GM21423 (cell line): ENCODE measurements around the gene EXOC5.
"Not testable (repeated sequence)": the region's sequence is repeated elsewhere in the genome, so short reads cannot be mapped to it uniquely, and the experiment has no call there.

Experiments used
- ATAC-seq: cut with Tn5 transposase; IDR thresholded peaks from one replicate; pipeline ENCODE4 v1.9.1; 2021; ENCODE audit warnings: mild to moderate bottlenecking, moderate library complexity; ENCODE audit not compliant: unreplicated experiment

Gene EXOC5

DNA sequence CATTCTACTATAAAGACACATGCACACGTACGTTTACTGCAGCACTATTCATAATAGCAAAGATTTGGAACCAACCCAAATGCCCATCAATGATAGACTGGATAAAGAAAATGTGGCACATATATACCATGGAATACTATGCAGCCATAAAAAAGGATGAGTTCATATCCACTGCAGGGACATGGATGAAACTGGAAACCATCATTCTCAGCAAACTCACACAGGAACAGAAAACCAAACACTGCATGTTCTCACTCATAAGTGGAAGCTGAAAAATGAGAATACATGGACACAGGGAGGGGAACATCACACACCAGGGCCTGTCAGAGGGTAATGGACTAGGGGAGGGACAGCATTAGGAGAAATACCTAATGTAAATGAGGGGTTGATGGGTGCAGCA, 10.5 kb downstream of the EXOC5 start:
- not testable (repeated sequence) for ATAC-seq

DNA sequence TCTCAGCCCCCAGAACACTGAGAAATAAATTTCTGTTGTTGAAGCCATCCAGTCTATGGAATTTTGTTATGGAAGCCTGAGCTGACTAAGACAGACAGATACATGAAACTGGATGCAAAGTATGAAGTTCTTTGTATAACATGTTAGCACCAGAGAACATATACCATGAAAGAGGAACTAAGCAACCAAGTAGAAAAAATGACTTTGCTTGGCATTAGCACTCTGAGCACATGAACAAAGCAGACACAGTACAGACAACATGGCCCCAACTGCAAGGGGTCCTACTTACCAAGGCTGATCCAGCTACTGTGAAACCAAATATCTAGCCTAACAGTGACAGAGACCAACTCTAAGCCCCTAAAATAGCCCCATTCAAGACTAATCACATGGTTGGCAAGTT, 13.8 kb downstream of the EXOC5 start:
- ATAC-seq, result peak; percentile 70

DNA sequence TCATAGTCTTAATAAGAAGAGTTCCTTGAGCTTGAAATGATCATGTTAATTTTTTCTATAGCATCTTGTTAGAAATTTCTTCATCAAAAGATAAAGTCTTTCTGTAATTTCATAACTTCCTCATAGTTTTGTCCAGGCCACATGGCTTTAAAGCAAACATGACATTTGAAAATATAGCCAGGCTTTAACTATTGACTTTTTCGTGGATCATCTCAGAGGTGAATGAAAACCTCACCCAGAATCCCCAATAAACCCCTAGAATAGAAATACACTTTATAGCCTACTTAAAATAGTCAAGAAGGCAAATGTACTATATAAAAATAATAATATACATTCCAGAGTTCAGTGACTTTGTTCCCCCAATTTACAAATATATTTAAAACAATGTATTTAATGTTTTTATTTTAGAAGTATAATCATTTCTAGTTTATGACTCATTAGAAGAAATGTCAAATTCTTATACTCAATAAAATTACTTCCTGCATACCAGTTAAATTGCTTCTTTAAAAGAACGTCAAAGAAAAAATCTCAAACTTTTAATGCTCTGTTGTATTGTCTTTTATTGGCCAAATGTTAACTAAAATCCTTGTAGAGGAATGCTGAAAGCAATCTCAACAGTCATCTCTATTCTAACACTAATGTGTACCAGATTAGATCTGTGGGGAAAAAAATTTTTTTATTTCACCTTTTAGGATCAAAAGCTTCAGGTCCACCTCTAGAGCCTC, 21.6 kb downstream of the EXOC5 start:
- ATAC-seq, result no peak

DNA sequence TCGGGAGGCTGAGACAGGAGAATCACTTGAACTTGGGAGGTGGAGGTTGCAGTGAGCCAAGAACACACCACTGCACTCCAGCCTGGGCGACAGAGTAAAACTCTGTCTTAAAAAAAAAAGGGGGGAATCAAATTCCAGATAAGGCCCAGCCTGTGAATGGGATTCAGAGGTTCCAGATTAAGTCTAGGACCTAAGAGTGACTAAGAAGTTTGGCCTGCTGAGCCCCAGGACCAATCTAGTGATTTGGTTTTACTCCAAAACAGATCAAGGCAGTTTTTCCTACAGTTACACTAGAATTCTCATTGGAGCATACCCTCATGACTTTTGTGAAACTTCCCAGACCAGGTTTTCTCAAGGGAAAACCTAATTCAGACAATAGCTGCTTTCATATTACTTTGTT, 22.8 kb downstream of the EXOC5 start:
- ATAC-seq, result no peak

DNA sequence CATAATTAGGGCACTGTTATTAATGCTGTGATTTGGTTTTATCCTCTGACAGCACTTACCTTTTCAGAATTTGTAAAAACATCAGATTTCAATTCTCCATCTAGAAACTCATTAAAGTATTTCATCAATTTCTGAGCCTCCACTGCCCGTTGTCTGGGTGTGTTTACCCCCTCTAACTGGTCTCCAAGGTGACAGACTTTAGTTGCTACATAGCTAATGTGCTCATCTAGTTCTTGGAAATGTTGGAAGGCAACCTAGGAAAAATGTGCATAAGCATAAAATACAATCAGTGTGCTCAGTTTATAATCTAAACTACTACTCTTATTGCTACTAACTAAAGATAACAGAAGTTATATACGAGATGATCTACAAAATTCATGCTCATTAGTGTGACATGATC, 24.6 kb downstream of the EXOC5 start:
- ATAC-seq, result no peak

DNA sequence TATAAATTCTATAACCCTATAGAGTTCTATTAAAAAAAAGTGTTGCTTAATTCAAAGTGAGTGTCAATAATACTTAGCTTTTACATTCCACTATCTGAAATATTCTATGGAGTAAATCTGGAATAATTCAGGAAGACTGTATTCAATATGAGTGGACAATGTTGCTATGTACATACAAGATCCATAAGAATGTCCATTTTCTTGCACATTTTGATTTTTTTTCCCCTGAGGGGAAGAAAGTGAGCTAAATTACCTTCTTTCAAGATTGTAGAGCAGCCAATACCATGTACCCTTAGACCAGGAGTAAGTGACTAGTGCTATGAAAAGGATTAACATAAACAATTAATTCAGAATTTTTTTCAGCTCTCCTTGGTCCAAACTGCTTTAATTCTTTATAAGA, 25.4 kb downstream of the EXOC5 start:
- no peak for ATAC-seq

DNA sequence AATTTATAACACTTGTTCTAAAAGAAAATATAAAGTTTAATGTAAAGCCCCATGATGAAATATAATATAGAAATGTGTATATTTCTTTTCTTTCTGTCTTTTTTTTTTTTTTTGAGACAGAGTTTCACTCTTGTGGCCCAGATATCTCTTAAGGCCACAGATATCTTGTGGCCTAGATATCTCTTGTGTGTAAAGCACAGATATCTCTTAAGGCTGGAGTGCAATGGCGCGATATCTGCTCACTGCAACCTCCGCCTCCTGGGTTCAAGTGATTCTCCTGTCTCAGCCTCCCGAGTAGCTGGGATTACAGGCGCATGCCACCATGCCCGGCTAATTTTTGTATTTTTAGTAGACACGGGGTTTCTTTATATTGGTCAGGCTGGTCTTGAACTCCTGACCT, 28.6 kb downstream of the EXOC5 start:
- not testable (repeated sequence) for ATAC-seq

DNA sequence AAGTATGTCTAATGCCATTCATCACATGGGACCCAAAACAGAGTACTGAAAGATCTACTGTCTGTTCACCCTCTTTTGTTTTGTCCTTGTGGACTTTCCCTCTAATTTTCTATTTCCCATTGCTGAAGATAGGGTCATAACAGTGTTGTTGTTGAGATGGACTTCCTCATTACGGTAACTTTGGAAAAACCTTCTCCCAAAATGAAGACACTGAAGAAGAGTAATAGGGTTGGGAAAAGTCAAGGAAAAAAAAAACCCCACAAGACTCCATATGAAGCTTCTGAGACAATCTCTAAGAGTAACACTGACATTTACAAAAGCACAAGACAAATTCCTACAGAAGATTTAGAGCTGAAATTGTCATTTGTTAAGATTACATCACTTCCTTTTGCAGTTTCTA, 36.7 kb downstream of the EXOC5 start:
- no peak for ATAC-seq

DNA sequence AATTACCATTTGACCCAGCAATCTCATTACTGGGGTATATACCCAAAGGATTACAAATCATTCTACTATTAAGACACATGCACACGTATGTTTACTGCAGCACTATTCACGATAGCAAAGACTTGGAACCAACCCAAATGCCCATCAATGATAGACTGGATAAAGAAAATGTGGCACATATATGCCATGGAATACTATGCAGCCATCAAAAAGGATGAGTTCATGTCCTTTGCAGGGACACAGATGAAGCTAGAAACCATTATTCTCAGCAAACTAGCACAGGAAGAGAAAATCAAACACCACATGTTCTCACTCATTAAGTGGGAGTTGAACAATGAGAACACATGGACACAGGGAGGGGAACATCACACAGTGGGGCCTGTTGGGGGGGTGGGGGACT, 40.4 kb downstream of the EXOC5 start:
- not testable (repeated sequence) for ATAC-seq

DNA sequence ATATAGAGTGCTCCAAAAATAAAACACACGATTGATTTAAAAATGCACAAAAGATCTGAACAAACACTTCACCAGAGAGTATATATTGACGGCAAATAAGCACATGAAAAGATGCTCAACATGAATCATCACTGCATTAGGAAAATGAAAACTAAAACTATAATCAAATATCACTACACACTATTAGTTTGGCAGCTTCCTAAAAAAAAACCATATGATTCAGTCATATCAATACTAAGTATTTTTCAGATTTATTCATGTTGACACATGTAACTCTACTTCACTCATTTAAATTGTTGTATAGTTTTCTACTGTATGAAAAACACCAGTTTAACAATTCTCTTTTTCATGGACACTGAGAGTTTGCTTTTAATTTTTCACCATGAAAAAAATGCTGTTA, 41.6 kb downstream of the EXOC5 start:
- no peak for ATAC-seq

DNA sequence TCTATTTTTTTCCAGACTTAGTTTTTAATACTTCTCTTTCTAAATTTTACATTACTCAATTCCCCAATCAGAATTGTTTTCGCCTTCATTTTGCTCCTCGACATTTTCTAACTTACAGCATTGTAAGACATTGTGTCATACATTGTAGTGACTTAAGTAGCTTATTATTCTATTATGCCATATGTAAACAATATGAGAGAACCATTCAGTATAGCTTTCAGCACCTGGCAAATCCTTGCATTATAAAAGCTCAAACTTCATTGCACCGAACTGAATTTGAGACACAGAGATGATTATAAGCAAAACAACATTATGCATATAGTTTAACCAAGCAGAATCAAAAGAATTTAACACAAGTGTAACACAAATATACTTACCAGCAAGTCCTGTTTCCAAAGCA, 46.8 kb downstream of the EXOC5 start:
- ATAC-seq, result no peak

DNA sequence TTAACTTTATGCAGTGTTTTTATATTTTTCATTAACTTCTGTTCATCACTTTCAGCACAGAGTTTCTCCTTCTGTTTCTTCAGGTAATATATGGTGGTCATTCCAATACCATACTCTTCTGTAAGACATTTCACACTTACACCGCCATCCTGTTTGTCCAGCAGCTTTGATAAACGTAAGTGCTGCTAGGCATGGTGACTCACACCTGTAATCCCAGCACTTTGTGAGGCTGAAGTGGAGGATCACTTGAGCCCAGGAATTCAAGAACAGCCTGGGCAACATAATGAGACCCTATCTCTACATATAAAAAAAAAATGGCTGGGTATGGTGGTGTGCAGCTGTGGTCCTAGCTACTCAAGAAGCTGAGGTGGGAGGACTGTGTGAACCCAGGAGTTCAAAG, 55.8 kb downstream of the EXOC5 start:
- no peak for ATAC-seq

DNA sequence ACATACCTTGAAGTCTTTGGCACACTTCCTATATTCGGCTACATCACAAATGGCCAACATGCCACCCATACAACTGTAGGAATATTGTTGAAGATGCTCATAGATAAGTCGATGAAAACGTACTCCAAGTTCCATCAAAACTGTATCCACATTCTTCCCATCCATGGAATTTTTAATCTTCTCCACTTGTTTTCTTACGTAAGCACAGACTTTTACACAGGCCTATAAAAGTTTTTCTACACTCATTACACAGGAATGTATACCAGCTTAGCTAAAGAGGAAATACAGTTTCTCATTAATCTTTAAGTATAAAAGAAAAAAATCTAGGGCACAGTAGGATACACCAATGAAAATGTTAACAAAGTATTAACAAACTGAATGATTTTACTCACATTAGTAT, 59.1 kb downstream of the EXOC5 start:
- ATAC-seq, result no peak

DNA sequence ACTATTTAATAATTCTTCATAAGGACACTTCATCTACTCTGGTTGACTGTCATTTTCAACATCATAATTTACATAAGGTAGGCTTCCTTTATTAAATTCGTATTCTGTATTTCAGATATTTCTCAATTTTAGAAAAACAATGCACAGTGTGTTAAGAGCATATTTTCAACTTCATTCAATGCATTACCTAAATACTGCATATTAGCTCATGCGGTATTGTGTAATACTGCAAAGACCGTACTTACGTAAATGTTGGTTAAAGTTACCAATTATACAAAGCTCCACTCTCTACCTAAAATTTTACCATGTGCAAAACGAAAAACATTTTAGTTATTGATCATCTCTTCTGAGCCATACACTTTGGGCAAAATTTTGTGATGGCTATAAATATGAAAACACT, 62.8 kb downstream of the EXOC5 start:
- no peak for ATAC-seq

DNA sequence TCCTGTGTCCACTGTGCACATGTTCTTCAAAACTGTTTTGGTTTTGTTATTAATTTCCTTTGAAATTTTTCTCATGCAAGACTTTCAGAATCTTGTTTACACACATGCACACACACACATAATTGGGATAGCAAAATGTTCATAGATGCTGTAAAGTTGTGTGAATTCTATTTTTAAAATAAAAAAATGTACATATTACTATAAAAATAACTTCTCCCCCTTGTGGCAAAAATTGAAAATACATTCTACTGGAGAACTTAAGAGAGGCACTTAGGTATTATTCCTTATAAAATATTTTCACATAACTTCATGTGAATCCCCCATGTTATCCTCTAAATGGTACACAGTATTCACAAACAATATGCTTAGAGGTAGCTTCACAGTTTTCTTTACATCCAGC, 66.0 kb downstream of the EXOC5 start:
- not testable (repeated sequence) for ATAC-seq

DNA sequence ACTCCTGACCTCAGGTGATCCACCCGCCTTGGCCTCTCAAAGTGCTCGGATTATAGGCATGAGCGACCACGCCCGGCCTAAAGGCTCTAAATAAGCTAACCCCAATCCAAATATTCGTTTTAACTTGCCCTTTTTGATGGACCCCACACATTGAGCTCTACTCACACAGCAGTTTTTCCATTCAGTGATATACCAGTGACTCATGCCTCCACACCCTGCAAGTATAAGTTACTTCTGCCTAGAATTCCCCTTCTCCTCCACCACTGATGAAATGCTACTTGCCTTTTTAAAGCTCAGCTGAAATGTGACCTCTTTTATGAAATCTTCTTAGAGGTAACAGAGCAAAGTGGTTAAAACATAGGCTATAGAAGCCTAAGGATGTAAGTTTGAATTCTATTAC, 68.8 kb downstream of the EXOC5 start:
- ATAC-seq, result no peak

DNA sequence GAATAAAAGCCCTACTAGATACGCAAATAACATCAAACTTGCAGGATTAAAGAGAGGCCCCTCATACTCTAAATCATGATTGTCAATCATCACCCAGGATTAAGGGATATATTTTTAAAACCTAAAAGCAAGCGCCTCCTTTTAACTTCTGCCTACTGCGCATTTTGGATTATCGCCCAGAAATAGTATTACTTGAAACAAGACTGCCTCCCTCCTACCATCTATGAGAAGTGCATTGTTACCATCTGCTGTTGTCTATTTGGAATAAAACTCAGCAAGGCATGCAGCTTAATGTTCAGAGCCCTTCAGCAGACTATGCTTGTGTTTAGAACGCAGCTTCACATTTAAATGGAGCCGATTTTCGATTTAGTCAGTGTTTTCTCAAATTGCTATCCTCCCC, 79.6 kb downstream of the EXOC5 start:
- ATAC-seq, result no peak

DNA sequence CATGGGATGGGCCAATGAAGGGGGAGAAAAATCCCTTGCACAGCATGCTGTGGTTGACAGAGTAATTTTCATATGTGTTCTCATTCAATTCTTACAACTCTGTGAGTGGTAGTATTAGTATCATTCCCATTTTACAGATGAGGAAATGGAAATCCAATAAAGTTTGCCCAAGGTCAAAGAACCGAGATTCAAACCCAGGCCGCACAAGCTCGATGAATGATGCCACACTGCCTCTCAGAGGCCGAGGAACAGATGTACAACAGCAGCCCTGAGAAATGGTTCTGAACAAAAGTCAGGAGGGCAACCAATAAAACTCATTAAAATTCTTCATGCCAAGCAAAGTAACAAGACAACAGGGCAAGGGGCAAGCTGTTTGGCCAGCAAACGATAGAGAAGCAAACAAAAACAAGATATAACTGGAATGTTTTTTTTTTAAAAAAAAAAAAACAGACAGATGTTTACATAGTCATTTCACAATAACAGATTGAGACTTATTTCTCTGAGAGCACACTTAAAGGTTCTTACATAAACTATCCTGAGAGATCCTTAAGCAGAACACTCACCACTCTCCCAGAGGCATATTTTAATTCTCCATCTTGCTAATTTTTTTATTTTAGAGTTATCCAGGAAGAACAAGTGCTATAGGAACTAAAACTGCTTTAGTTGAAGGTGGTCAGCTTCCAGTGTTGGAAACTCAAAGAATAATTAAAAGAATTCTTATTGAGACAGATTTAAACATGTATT, 85.8 kb downstream of the EXOC5 start:
- ATAC-seq, result no peak

DNA sequence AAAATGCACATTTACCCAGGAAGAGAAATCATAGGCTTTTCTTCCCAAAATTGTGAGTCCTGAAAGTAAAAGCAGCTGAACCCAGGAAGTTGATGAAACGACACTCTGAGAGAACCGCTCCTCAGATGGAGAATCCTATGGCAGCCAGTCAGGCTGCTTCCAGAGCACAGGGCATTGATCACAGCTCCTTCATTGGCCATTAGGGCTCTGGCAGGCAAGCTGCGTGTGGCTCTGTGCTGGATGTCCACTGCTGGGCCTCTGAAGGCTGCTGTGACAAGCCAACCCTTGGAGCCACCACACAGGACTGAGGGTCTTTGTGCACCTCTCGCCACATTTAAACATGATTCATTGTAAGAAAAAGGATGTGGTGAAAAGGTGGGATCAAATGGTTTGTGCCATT, 89.4 kb downstream of the EXOC5 start:
- ATAC-seq, result no peak

DNA sequence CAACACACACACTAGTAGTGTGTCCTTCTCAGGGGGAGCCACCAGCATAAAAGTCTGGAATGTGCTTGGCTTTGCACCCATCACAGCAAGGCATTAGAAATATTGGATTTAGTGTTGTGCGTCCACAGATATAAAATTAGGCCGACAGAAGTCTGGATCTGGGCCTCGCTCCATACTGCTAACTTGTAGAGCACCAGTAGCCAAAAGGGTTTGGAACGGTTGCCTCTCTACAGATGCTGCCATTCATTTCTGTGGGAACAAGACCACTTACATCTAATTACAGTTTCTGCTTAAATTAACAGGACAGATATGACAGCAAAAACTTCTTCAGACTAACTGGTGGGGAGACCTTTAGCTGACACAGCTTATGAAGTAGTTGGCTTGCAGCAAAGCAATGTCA, 94.2 kb downstream of the EXOC5 start:
- ATAC-seq, result no peak

DNA sequence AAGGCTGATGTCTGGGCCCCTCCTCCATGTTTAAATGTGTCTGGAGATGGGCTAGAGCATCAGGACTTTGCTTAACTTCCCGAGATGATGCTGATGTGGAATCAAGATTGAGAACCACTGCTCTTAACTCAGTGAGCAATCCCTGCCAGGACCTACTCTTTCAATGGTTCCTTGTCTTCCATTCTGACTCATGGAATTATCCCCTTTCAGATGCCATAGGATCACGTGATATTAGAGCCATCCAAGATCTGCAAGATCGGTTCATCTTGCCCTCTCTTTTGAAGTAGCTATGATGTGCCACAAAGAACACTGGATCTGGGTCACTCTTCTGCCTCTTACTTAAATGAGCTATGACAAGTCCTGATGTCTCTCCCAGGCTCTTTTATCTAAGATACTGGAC, 96.8 kb downstream of the EXOC5 start:
- ATAC-seq, result no peak

DNA sequence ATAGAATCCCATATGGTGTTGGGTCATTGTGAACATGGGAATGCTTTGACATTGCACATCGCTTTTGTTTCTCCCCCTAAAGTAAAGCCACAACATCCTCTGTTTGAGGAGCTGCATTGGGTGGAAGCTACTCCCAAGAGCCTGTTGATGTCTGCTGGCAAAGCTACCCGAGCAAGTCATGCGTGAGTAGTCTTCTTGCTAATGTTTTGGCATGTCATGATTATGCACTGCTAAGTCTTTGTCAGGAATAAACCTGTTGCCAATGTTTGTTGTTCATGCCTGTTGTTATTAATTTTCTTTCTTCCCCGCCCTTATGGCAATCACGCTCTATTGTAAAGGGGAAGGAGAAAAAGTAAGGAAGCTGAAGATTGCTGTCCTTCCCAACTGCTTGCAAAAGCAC, 97.3 kb downstream of the EXOC5 start:
- no peak for ATAC-seq

DNA sequence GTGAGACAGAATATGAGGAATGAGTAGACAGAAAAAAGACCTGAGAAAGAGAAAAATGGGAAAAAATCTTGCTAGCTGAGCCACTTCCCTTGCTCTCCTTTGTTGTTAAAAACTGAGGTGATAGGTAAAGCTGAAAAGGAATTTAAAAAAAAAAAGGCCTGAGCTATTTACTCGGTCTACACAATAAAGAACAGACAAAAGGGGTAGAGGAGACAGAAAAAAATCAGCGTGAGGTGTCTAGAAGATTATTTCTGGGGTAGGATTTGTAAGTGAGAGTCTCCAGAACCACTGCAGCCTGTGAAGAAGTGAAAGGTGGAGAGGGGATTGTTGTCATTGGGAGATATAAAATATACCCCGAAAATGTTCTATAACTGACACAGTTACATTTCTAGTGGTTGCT, 98.8 kb downstream of the EXOC5 start:
- ATAC-seq, result no peak
